Measurements from ENCODE around the gene ARHGAP20.

Gene ARHGAP20

GRCh38 chr11:110711776-110712658 lies at the start of gene ARHGAP20:
Gene ARHGAP20, minus strand, starts transcription at chr11:110712437. Its CDS starts 206 bp downstream, at chr11:110712231.
- DNase-seq: peak; percentile 60 to 91 (median 85)

- no peak for DNase-seq
These were observed 49.8 kb upstream of the ARHGAP20 start for GRCh38 chr11:110761991-110762390.

- DNase-seq: no peak
These were observed 48.9 kb upstream of the ARHGAP20 start for GRCh38 chr11:110761131-110761530.

- DNase-seq: no peak
These were observed 47.7 kb upstream of the ARHGAP20 start for GRCh38 chr11:110759972-110760381.

- no peak for DNase-seq
These were observed 45.9 kb upstream of the ARHGAP20 start for GRCh38 chr11:110757962-110758755.

GRCh38 chr11:110757066-110757465 lies 44.8 kb upstream of the ARHGAP20 start:
- DNase-seq: no peak

GRCh38 chr11:110755941-110756340 lies 43.7 kb upstream of the ARHGAP20 start:
- no peak for DNase-seq

GRCh38 chr11:110752890-110753289 lies 40.7 kb upstream of the ARHGAP20 start:
- DNase-seq: no peak

GRCh38 chr11:110750100-110750499 lies 37.9 kb upstream of the ARHGAP20 start:
- DNase-seq: no peak

GRCh38 chr11:110747531-110747930 lies 35.3 kb upstream of the ARHGAP20 start:
- DNase-seq: no peak

GRCh38 chr11:110738641-110739040 lies 26.4 kb upstream of the ARHGAP20 start:
- DNase-seq: no peak

- peak in 2 of 3 donors; percentile 17 to 32 for DNase-seq
These were observed 25.4 kb upstream of the ARHGAP20 start for GRCh38 chr11:110737593-110737992.

- no peak for DNase-seq
These were observed 23.9 kb upstream of the ARHGAP20 start for GRCh38 chr11:110736171-110736553.

- no peak for DNase-seq
These were observed 23.4 kb upstream of the ARHGAP20 start for GRCh38 chr11:110735455-110736170.

GRCh38 chr11:110734790-110735189 lies 22.6 kb upstream of the ARHGAP20 start:
- no peak for DNase-seq

- DNase-seq: no peak
These were observed 18.5 kb upstream of the ARHGAP20 start for GRCh38 chr11:110730773-110731172.

GRCh38 chr11:110728883-110729282 lies 16.6 kb upstream of the ARHGAP20 start:
- DNase-seq: peak; percentile 18 to 52 (median 43)

GRCh38 chr11:110728476-110728875 lies 16.2 kb upstream of the ARHGAP20 start:
- peak in 2 of 3 donors; percentile 4 to 19 for DNase-seq

GRCh38 chr11:110724358-110724757 lies 12.1 kb upstream of the ARHGAP20 start:
- no peak for DNase-seq

- DNase-seq: no peak
These were observed 8.4 kb upstream of the ARHGAP20 start for GRCh38 chr11:110720431-110721275.

GRCh38 chr11:110716361-110716760 lies 4.1 kb upstream of the ARHGAP20 start:
- DNase-seq: peak in 1 of 3 donors; percentile 14

GRCh38 chr11:110715541-110715940 lies 3.3 kb upstream of the ARHGAP20 start:
- DNase-seq: peak in 2 of 3 donors; percentile 7 to 24

Data from suppressor macrophage treated with lipopolysaccharide for 1 hour (primary cell).